NCI-H1048 (cell line): ENCODE measurements around the gene AHRR.
"Not testable (repeated sequence)": the region's sequence is repeated elsewhere in the genome, so short reads cannot be mapped to it uniquely, and the experiment has no call there.

Experiments used
- DNase-seq: peaks from one replicate; lab custom pipeline; 2025; lab: John Stamatoyannopoulos, UW

The AHRR gene

GRCh38 chr5:305459-305858 is 16.1 kb upstream of the AHRR start:
- no peak for DNase-seq

GRCh38 chr5:306011-306805 is 15.3 kb upstream of the AHRR start:
- no peak for DNase-seq

GRCh38 chr5:307306-307705 is 14.2 kb upstream of the AHRR start:
- DNase-seq = no peak

GRCh38 chr5:307794-308579 is 13.5 kb upstream of the AHRR start:
- no peak for DNase-seq

GRCh38 chr5:308672-309271 is 12.7 kb upstream of the AHRR start:
- DNase-seq = no peak

GRCh38 chr5:309831-310230 is 11.7 kb upstream of the AHRR start:
- DNase-seq = not testable (repeated sequence)

- DNase-seq = no peak
These were observed 11.0 kb upstream of the AHRR start for GRCh38 chr5:310516-310915.

GRCh38 chr5:310941-311434 is 10.5 kb upstream of the AHRR start:
- no peak for DNase-seq

GRCh38 chr5:311963-312362 is 9.6 kb upstream of the AHRR start:
- no peak for DNase-seq

GRCh38 chr5:312845-313244 is 8.7 kb upstream of the AHRR start:
- DNase-seq = no peak

- no peak for DNase-seq
These were observed 8.2 kb upstream of the AHRR start for GRCh38 chr5:313265-313664.

- DNase-seq = no peak
These were observed 7.6 kb upstream of the AHRR start for GRCh38 chr5:313806-314376.

- DNase-seq = no peak
These were observed 6.6 kb upstream of the AHRR start for GRCh38 chr5:314676-315487.

- no peak for DNase-seq
These were observed 5.9 kb upstream of the AHRR start for GRCh38 chr5:315488-316209.

GRCh38 chr5:316210-317085 is 5.1 kb upstream of the AHRR start:
- DNase-seq = no peak

- no peak for DNase-seq
These were observed 4.3 kb upstream of the AHRR start for GRCh38 chr5:317086-317811.

- DNase-seq = no peak
These were observed 3.1 kb upstream of the AHRR start for GRCh38 chr5:318341-318897.

GRCh38 chr5:318931-319601 is 2.4 kb upstream of the AHRR start:
- no peak for DNase-seq
